ENCODE data around the gene PLEKHF1.
"Not testable (repeated sequence)": the region's sequence is repeated elsewhere in the genome, so short reads cannot be mapped to it uniquely, and the experiment has no call there.

The PLEKHF1 gene

DNA sequence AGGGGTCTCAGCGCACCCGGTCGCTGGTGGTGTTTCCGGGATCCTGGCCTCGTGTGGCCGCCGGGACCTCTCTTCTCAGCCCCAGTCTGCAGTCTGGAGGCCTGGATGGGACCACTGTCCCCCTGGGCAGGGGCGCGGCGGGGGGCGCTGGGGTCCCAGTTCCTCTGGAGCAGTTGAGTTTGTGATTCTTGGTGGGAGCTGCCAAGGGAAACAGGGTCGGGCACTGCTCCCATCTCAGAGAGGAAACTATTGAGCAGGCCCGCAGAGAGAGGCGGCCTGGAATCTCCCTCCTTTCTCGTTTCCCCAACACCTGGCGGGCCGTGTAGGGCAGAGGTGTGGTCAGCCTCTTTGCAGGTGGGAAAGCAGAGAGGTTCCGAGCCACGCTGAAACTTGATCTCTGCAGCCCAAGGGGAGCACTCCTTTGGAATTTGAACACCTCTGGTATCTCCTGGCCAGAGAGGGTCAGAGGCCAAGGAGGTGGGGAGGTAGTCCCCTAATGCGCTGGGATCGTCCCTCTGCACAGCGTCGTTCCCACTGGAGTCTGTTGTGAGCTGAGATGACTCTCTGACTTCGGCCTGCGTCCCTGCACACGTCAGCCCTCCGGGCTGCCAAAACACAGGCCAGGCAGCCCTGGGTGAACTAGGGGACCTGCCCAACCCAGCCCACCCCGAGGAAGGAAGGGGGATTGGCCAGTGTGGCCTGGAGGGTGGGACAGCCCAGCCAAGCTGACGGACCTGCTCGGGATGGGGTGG is 741 bp downstream of the PLEKHF1 start:
- no peak for DNase-seq

DNA sequence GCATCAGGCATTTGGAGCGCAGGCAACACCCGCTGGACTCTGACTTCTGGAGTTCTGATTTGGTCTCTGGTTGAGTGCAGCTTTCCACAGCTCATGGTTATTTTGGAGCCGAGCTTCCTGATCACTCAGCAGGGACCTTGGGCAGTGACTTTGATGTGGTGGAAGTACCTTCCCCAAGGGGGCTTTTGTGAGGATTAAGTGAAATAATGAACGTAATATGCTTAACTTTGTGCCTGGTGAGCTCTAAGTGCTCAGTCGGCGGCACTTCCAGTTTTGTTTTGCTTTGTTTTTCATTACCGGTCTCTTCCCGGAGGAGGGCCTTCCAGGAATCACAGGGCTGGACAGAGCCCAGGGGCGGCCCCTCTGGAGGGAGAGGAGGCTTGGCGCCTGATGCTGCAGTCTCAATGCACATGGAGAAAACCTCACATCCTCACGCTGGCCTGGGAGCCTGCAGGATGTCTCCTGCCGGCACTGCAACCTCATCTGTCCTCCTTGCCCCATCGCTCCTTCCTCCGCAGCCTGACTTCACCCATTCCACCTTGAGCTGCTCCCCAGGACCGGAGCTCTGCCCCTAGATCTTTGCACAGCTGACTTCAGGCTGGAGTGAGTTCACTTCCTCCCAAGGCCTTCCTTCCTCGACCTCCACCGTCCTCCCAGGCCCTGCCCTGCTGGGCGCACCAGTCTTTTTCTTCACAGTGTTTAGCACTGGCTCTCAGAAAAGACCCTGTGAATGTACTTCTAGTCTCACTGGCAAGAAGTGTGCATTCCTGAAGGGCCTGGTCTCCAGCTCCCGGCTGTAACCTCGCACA is 1.5 kb downstream of the PLEKHF1 start:
- DNase-seq = no peak

DNA sequence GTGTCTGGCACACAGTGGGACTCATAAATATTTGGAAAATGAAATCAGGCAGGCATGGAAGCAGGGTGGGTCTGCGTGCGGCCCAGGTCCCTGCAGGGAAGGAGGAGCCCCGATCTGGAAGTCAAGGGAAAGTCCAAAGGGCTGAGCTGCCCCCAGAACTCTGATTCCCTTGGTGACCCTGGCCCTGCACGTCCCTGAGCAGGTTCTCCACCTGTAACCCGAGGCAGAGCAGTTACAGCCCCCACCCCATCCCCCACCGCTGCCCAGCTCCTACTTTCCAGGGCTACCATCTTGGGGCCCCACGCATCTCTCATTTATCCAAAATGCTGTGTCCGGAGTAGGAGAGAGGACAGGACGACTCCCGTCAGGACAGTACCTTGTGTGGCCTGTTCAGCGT is 2.1 kb downstream of the PLEKHF1 start:
- DNase-seq = no peak

DNA sequence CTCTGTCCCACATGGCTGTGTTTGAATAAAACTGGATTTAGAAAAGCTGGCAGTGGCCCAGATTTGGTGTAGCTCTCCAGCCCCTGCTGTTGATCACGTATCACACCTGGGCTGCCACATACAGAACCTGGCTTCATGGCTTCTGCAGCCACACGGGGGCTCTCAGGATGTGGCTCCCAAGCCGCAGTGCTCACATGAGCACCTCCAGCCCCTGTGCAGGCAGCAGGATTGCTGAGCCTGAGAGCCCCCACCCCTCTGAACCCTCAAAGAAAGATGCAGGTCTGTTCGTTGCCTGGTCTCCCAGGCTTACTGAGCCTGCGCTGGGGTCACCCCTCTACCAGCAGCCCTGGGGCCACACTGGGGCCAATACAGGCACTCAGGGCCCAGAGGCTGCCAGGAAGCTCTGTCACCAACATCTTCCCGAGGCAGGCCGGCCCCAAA is 2.7 kb downstream of the PLEKHF1 start:
- no peak for DNase-seq

DNA sequence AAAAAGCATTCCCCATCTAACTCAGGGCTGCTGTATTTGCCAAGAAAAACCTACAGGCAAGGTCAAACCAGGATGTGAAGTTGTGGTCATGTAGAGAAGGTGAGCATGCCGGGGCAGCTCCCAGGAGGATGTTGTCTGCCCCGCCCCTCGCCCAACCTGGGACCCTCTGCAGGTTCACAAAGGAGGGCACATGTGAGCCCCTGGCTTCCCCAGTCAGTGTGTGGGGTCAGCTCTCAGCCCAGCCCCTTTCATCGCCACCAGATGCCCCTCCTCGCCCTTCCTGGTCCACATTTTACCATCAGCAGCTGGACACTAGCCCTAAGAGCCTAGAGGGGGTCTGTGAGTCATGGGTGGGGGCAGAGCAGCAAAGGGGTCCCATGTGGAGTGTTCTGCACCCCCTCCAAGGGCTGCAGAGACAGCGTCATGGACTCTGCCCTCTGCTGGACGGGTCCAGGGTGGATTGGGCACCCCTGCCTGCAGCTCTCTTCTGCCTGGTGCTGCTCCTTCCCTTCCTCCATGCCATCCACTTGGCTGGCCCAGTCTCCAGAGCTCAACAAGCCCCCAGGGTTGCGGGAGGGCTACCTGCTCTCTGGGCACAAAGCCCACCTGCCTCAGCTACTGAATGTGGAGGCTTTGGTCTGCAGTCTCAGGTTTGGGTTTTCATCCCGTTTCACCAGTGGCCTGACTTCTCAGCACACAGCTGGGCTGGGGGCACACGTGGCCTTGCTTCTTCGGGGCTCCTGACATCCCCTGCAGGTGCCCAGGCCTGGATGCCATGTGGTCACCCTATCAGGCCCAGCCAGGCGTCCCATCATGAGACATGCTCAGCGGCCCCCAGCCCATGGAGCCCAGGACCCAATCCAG is 3.7 kb downstream of the PLEKHF1 start:
- DNase-seq = no peak

DNA sequence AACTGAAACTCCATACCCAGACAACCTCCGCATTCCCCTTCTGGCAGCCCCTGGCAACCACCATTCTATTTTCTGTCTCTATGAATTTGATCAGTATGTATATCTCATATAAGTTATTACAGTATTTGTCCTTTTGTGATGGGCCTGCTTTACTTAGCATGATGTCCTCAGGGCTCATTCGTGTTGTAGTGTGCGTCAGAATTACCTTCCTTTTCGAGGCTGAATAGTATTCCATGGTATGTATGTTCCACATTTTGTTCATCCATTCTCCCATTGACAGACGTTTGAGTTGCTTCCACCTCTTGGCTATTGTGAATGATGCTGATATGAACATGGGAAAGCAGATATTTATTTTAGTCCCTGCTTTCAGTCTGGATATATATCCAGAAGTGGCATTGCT is 5.0 kb downstream of the PLEKHF1 start:
- no peak for DNase-seq

DNA sequence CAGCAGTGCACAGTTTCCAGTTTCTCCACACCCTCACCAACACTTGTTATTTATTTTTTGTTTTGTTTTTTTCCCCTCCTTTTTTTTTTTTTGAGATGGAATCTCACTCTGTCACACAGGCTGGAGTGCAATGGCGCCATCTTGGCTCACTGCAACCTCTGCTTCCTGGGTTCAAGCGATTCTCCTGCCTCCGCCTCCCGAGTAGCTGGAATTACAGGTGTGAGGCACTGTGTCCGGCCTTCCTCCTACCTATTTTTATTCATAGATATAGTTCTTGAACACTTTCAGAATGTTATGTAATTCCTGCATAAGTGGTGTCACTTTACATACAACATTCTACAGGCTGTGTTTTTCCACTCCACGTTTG is 5.7 kb downstream of the PLEKHF1 start:
- not testable (repeated sequence) for DNase-seq

DNA sequence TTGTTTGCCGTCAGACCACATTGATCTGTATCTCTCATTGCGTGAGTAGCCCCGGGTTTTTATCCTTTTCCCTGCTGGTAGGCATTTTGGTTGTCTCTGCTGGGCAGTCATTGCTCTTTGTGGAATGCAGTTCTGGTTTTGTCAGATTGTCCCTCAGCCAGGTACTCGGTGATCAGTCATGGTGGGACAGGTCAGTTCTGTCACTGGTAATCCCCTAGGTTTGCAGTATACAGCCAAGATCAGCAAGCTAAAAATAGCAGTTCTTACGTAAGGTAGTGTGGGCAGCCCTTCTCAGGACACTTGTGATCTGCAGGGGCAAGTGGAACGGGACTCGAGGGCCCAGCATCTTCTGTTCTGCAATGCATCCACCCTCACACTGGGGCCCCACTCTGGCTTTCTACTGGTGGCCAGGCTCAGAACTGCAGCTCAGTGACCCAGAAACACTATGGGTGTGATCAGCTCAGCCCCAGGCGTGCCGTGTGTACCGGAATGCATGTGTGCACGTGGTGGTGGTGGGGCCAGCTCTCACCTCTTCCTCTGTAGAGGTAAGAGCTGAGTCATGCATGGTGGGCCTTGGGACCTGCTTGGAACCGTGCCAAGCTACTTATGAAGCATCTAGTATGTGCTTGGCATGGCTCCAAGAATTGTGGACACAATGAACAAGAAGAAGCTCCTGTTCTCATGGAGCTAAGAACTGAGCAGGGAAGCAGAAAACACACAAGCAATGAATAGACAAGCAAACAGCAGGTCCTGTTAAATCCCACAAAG is 6.3 kb downstream of the PLEKHF1 start:
- no peak for DNase-seq

DNA sequence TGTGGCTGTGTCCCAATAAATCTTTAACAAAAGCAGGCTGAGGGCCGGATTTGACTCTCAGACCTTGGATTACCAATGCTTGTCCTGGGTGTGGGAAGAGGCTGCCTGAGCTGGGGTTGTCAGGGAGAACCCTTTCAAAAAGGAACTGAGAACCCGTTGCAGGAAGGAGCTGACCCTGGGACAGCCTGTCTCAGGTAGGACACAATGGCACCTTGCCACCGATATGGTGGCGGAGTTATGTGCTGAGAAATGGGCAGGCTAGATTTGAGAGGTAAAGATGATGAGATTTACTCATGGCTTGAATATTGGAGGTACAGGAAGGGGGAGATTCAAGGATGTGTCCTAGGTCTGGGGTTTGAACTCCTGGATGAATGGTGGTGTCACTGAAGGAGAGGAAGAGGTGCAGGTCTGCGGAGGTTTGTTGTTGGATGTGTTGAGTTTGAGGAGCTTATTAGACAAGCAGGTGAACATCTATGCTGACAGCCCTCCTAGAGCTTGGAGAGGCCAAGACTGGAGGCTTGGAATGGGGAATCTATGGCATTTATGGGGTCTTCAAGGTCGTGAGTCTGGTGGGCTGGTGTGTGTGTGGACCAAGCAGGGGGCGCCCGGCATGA is 7.2 kb downstream of the PLEKHF1 start:
- DNase-seq = no peak

DNA sequence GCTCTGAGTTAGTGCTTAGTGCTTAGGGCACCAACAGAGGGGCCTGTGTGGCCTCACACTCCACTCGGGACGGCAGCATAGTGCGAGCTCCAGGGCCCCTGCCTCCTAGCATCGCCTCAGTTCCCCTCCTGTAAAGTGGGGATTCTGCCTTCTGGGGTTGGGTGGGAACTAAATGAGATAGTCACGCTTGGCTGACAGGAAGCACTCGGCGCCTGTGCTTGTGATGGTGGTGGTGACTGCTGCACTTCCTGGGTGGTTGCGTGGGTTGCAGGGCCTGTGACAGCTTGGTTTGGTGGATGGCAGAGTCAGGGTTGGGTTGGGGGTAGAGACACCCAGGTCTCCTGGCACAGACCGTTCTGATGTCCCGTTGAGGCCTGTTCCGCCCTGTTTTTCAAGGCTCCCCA is 7.7 kb downstream of the PLEKHF1 start:
- DNase-seq = no peak

DNA sequence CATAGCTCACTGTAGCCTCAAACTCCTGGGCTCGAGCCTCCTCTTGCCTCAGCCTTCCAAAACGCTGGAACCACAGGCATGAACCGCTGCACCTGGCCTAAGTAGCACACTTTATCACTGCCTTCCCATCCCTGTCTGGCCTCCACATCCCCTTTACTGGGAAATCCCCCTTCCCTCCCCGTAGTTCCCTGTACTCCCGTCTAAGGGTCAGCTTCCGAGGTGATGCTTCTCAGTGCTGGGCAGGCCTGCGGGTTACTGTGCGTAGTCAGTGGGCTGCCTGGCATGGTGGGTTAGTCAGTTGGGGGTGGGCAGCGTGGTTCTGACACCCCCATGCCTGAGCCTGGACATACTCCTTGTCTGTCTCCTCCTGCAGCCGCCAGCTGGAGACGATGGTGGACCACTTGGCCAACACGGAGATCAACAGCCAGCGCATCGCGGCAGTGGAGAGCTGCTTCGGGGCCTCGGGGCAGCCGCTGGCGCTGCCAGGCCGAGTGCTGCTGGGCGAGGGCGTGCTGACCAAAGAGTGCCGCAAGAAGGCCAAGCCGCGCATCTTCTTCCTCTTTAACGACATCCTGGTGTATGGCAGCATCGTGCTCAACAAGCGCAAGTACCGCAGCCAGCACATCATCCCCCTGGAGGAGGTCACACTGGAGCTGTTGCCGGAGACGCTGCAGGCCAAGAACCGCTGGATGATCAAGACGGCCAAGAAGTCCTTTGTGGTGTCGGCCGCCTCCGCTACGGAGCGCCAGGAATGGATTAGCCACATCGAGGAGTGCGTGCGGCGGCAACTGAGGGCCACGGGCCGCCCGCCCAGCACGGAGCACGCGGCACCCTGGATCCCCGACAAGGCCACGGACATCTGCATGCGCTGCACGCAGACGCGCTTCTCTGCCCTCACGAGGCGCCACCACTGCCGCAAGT is 8.4 kb downstream of the PLEKHF1 start:
- DNase-seq = no peak

DNA sequence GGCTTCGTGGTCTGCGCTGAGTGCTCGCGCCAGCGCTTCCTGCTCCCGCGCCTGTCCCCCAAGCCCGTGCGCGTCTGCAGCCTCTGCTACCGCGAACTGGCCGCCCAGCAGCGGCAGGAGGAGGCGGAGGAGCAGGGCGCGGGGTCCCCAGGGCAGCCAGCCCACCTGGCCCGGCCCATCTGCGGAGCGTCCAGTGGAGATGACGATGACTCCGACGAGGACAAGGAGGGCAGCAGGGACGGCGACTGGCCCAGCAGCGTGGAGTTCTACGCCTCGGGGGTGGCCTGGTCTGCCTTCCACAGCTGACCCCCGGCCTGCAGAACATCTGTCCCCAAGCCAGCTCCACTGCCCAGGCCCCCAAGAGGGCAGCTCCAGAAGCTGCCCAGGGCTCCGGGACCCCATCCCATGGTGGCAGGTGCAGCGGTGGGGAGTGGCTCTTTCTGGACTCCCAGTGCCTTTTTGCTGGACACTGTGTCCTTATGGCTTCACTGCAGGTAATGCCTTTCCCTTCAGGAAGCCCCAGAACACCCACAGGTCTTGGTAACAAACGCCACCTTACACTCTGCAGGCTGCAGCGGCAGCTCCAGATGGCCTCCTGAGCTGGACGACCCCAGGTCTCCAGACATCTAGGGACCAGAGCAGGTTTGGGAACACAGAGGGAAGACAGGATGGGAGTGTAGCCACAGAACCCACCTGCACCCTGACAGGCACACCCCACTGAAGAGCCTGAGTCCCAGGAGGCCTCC is 9.3 kb downstream of the PLEKHF1 start:
- DNase-seq = no peak

DNA sequence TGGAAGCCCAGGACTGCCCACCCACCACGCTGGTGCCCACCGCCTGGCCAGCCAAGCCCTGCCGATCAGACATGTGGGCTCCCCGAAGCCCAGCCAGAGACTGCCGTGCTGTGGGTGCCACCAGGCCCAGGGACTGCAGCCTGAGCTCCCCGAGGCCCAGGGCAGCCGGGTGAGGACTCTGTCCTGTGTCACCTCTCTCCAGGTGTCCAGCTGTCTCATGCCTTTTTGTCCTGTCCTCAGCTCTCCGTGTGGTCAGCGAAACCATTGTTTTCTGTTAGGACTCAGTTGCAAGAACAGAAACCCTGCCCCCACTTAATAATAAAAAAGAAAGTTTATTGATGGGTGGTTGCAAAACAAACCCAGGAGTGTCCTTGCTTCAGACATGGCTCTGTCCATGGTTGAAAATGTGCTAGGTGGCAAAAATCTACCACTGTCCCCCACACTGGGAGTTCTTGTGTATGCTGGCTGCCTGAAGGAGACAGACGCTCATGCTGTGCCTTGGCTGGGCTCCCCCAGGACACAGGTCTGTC is 9.9 kb downstream of the PLEKHF1 start:
- DNase-seq = no peak

DNA sequence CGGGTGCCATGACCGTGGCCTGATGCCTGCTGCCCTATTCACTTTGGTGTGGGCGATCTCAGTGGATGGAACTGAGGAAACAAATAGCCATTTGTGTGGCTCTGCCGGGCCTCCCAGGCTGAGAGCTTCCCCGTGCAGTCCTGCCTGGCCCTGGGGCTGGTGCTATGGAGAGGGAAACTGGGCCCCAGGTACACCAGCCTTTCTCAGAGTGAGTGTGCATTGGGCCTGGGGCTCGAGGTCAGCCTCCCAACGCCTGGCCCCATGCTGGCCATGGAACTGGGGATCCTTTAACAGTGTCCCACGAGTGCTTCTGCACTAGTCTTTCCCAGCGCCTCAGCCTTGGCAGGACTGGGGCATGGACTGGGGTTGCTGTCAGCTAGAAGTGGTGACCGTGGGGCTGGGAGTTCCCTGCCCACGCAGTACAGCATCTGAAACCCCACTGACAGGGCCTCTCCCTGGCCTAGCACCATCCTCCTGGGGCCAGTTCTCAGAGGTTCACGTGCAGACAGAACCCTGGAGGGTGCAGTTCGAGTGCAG is 10.5 kb downstream of the PLEKHF1 start:
- no peak for DNase-seq

DNA sequence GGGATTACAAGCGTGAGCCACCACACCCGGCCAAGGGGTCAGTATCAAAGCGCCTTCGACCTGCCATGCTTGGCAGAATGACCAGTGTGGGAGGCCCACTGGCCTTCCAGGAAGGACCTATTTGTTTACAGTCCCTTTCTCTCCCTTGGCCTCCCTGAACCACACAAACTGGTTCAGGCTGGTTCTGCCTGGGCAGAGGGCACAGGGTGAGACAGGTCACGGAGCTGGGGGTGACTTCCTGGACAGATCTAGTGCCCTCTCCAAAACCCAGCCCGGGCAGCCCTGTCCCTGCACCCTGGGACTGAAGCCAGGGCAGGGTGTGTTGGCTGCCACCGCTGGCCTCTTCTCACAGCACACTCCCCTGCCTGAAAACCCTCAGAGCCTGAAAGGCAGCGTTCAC is 11.3 kb downstream of the PLEKHF1 start:
- no peak for DNase-seq

DNA sequence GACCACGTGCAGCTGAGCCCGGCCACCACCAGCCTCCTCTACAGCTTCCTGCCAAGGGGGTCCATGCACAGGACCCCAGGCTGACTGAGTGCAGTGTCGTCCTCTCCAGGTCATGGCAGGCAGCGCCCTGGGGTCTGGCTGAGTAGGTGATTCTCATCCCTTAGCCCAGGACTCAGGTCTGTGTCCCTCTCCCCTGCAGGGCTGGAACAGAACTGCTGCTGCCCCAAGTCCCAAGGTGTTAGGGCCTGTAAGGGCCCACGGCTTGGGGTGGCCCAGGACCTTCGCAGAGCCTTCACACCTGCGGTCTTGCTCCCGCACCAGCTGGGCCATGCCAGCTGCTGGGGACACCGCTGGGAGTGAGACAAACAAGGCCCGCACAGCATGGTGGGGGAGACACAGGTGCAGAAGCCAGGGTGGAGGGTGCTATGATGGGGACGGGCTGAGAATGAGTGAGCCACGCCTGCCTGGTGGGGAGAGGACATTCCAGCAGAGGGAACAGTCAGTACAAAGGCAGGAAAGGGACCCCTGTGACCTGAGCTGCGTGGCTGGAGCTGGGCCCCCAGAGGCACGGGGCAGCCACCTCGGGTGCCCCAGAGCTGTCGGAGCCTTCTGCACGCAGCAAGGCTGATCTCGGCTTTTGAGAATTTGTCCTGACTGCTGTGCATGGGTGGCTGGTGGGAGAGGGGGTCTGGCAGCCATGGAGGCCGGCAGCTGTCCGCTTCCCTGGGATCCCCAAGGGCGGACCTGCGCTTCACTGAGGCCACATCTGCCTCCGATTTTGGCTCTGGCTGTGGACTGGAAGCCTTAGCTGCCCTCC is 11.9 kb downstream of the PLEKHF1 start:
- DNase-seq = no peak

DNA sequence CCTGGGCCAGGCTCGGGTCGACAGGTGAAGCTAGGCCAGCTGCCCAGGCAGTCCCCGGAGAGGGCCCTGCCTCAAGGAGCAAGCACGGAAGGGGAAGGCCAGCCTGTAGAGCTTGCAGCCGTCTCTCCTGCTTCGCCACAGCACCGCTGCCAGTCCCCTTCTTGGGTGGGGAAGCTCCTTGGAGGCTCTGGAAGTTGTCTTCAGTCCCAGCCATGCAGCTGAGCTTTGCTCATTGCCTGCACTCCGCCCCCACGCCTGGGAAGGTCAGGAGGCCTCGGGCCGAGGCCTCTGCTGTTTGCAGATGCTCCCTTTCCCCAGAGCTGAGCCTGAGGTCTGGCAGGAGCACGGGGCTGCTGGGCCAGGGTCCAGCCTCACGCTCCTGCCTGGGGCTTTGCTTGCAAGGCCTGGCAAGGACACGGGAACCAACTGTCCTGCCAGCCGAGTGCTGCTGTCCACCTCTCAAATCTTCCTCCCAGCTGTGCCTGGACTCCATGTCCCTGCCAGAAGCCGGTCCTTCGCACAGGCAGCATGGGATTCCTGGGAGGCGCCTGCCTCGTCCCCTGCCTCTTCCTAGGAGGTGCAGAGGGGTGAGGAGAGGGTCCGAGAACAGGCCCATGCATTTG is 13.3 kb downstream of the PLEKHF1 start:
- no peak for DNase-seq

DNA sequence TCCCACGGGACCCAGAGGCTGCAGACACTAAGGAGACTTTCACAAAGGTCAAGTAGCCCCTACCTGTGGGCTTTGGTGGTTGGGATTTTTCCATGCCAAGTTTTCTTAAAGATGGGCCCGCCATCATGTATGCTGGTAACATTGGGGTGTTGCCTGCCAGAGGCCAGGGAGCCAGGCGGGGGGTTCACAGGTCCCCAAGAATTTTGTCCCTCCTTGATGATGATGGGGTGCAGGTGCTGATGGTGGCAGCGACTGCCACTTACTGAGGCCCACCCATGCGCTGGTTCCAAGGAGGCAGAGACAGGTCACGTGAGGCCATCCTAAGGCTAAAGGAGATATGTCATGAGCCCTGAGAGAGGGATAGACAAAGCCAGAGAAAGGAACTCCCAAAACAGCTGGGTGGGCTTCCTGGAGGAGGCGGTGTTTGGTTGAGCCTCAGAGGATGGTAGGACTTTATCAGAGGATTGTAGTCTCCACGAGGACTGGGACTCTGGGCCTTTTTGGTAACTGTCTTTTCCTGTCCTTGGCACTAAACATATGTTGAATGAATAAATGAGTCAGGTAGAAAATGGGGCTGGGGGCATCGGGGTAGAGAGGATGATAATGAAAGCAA is 14.4 kb downstream of the PLEKHF1 start:
- DNase-seq = no peak
